DND-41 (cell line): Measurements from ENCODE around the gene GNA14.

Experiments
- ATAC-seq: fragments of 200-7000 bp; cut with Tn5 transposase; 3 replicates; pipeline ENCODE4 v1.9.1; 2021; ENCODE audit warnings: low read depth; ENCODE audit not compliant: insufficient read depth
- DNase-seq: peaks from one replicate; pipeline ENCODE4 v3.0.0-alpha.2; 2020
- H2AFZ ChIP-seq: 2 replicates; pipeline ENCODE4 v1.6.0; 2012; ENCODE audit warnings: low read depth, low read length
- H3K27ac ChIP-seq: 2 replicates; pipeline ENCODE4 v1.5.1; 2012; ENCODE audit warnings: low read length, inconsistent platforms
- H3K27me3 ChIP-seq: fragments of 200-600 bp; sonication (generic); 2 replicates; pipeline ENCODE4 v1.6.0; 2012; ENCODE audit warnings: low read length, mild to moderate bottlenecking, inconsistent platforms; ENCODE audit not compliant: insufficient read depth, poor library complexity
- H3K36me3 ChIP-seq: 2 replicates; pipeline ENCODE4 v1.5.1; 2012; ENCODE audit warnings: low read length, inconsistent platforms; ENCODE audit not compliant: insufficient read depth
- H3K4me1 ChIP-seq: 2 replicates; pipeline ENCODE4 v1.5.1; 2012; ENCODE audit warnings: mild to moderate bottlenecking, low read length; ENCODE audit not compliant: insufficient read depth
- H3K4me2 ChIP-seq: 2 replicates; pipeline ENCODE4 v1.6.0; 2012; ENCODE audit warnings: mild to moderate bottlenecking, moderate library complexity, low read length, inconsistent platforms; ENCODE audit not compliant: insufficient read depth
- H3K4me3 ChIP-seq, 2 experiments: fragments of 200-600 bp in 1 of 2; shearing (Covaris generic) in 1 of 2; 2 replicates each; pipeline ENCODE4 v1.5.1; 2012 to 2016; ENCODE audit warnings: inconsistent platforms in 2 of 2, low read length in 2 of 2, mild to moderate bottlenecking in 2 of 2, low read depth in 1 of 2, moderate library complexity in 1 of 2
- H3K79me2 ChIP-seq: 2 replicates; pipeline ENCODE4 v1.6.0; 2012; ENCODE audit warnings: low read length, inconsistent platforms; ENCODE audit not compliant: insufficient read depth
- H3K9ac ChIP-seq: 2 replicates; pipeline ENCODE4 v1.6.0; 2012; ENCODE audit warnings: low read depth, mild to moderate bottlenecking, inconsistent platforms, low read length, moderate library complexity
- H3K9me3 ChIP-seq: 2 replicates; pipeline ENCODE4 v1.5.1; 2012; ENCODE audit warnings: low read length, moderate library complexity, mild to moderate bottlenecking, inconsistent platforms; ENCODE audit not compliant: insufficient read depth, severe bottlenecking
- H4K20me1 ChIP-seq: 2 replicates; pipeline ENCODE4 v1.6.0; 2012; ENCODE audit warnings: low read length; ENCODE audit not compliant: insufficient read depth
- CTCF ChIP-seq: IDR thresholded peaks from 2 replicates; pipeline ENCODE4 v1.5.1; 2012; ENCODE audit warnings: borderline replicate concordance, low read length, moderate library complexity, mild to moderate bottlenecking; ENCODE audit not compliant: poor library complexity, severe bottlenecking; ENCODE audit errors: extremely low read depth
- EZH2 ChIP-seq: IDR thresholded peaks from 3 replicates; pipeline ENCODE4 v1.6.1; 2012; ENCODE audit warnings: borderline replicate concordance, low read depth, mild to moderate bottlenecking, moderate library complexity, low read length, inconsistent platforms; ENCODE audit not compliant: severe bottlenecking

The GNA14 gene

GRCh38 chr9:77456829-77457437, 191.2 kb downstream of the GNA14 start:
- ATAC-seq (peak; percentile 84), DNase-seq (peak; percentile 81)
- Histone ChIP-seq H3K27ac (no peak overlapping the region), H3K9me3 (no peaks in the 10 kb centered on the region), H3K4me2 (no peak overlapping the region), H4K20me1 (no peaks in the 10 kb centered on the region), H3K79me2 (no peaks in the 10 kb centered on the region), H3K4me3 (no peak overlapping the region), H3K9ac (no peak overlapping the region), H3K36me3 (no peaks in the 10 kb centered on the region), H3K4me1 (no peaks in the 10 kb centered on the region), H3K27me3 (no peaks in the 10 kb centered on the region), H2AFZ (0 out of 2 replicates have a peak overlapping the region, but pooled peaks have one; percentile 34)
- TF ChIP-seq CTCF (peak; percentile 90), EZH2 (no peak)

GRCh38 chr9:77455312-77455927, 192.7 kb downstream of the GNA14 start:
- H3K27me3 ChIP-seq: no peaks in the 10 kb centered on the region
- no peak overlapping the region for H3K4me2 ChIP-seq
- ATAC-seq (peak; percentile 60; the same call in 1 of the 3 replicates), DNase-seq (peak; percentile 45)
- TF ChIP-seq EZH2 (no peak), CTCF (peak; percentile 66)
- no peaks in the 10 kb centered on the region for H3K9me3 ChIP-seq
- no peaks in the 10 kb centered on the region for H4K20me1 ChIP-seq
- no peak overlapping the region for H3K9ac ChIP-seq
- H3K27ac ChIP-seq: no peak overlapping the region
- H3K4me1 ChIP-seq: no peaks in the 10 kb centered on the region
- H3K79me2 ChIP-seq: no peaks in the 10 kb centered on the region
- H3K36me3 ChIP-seq: no peaks in the 10 kb centered on the region
- H2AFZ ChIP-seq: no peak overlapping the region
- H3K4me3 ChIP-seq: no peak overlapping the region

GRCh38 chr9:77454663-77455062, 193.5 kb downstream of the GNA14 start:
- H3K79me2 ChIP-seq: no peaks in the 10 kb centered on the region
- H3K27ac ChIP-seq: no peak overlapping the region
- ATAC-seq (no peak), DNase-seq (no peak)
- no peak overlapping the region for H3K4me3 ChIP-seq
- H3K27me3 ChIP-seq: no peaks in the 10 kb centered on the region
- H4K20me1 ChIP-seq: no peaks in the 10 kb centered on the region
- H3K4me1 ChIP-seq: no peaks in the 10 kb centered on the region
- no peak overlapping the region for H3K4me2 ChIP-seq
- H3K36me3 ChIP-seq: no peaks in the 10 kb centered on the region
- H2AFZ ChIP-seq: no peak overlapping the region
- no peaks in the 10 kb centered on the region for H3K9me3 ChIP-seq
- TF ChIP-seq EZH2 (no peak), CTCF (no peak)
- no peak overlapping the region for H3K9ac ChIP-seq
